Osteocyte (in vitro differentiated cells): ENCODE measurements around the gene POPDC2. TPM values are rescaled to one million over a fixed set of nuclear protein-coding genes. Genes with fewer than 3 reads are reported as not detected.

Experiments used
- DNase-seq: peaks from one replicate; pipeline ENCODE4 v3.0.0; 2021; ENCODE audit warnings: mixed read lengths; ENCODE audit not compliant: unreplicated experiment; ENCODE audit errors: extremely low spot score
- H3K27ac Mint-ChIP-seq: one replicate; pipeline ENCODE4 v1.8.0; 2021; ENCODE audit warnings: mild to moderate bottlenecking, mixed read lengths; ENCODE audit not compliant: unreplicated experiment
- H3K27me3 Mint-ChIP-seq: one replicate; pipeline ENCODE4 v1.8.0; 2021; ENCODE audit warnings: mixed read lengths; ENCODE audit not compliant: unreplicated experiment
- H3K36me3 Mint-ChIP-seq: one replicate; pipeline ENCODE4 v1.8.0; 2021; ENCODE audit warnings: mixed read lengths; ENCODE audit not compliant: unreplicated experiment
- H3K4me1 Mint-ChIP-seq: one replicate; pipeline ENCODE4 v1.8.0; 2021; ENCODE audit warnings: mixed read lengths; ENCODE audit not compliant: unreplicated experiment
- H3K4me3 Mint-ChIP-seq: one replicate; pipeline ENCODE4 v1.8.0; 2021; ENCODE audit warnings: mild to moderate bottlenecking, moderate library complexity, mixed read lengths; ENCODE audit not compliant: unreplicated experiment
- H3K9me3 Mint-ChIP-seq: one replicate; pipeline ENCODE4 v1.8.0; 2021; ENCODE audit warnings: mixed read lengths; ENCODE audit not compliant: unreplicated experiment
- total RNA-seq: library from RNA; stranded (reverse); gene quantifications from 2 replicates; pipeline ENCODE4 v1.2.1, GENCODE V29; 2021
- TF ChIP-seq, protein P1 (sequence below): fragments of 200-600 bp; sonication (generic); IDR thresholded peaks from 2 replicates; pipeline ENCODE4 v1.5.0; 2021; ENCODE audit warnings: antibody characterized with exemption, mild to moderate bottlenecking, moderate library complexity

POPDC2 gene
- total RNA-seq, 1 donor from 2014 or later, result 2.4 TPM

DNA sequence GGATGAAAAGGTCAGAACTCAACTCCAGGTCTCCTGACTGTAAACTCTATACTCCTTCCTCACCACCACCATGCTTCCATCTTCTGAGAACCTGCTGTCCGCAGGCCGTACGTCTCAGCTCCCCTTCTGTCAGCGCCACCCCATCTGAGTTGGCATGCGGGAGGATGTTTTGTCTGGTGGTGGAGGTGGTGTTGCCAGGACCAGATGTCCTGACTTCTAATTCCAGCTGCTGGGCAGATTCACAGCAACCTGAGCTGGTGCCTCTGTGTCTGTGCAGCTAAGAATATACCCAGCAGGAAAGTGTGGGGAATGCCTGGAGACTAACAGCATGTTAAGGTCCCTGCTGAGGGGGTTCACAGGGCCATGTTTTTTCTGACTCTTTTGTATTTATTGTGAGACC, 39.5 kb downstream of the POPDC2 start:
- Mint-ChIP-seq H3K4me3 (no peak overlapping the region), H3K4me1 (peaks cover 5% of the 10 kb centered on the region), H3K36me3 (no peaks in the 10 kb centered on the region), H3K27ac (no peak overlapping the region), H3K27me3 (peaks cover 4% of the 10 kb centered on the region), H3K9me3 (no peaks in the 10 kb centered on the region)
- TF ChIP-seq, protein P1, sequence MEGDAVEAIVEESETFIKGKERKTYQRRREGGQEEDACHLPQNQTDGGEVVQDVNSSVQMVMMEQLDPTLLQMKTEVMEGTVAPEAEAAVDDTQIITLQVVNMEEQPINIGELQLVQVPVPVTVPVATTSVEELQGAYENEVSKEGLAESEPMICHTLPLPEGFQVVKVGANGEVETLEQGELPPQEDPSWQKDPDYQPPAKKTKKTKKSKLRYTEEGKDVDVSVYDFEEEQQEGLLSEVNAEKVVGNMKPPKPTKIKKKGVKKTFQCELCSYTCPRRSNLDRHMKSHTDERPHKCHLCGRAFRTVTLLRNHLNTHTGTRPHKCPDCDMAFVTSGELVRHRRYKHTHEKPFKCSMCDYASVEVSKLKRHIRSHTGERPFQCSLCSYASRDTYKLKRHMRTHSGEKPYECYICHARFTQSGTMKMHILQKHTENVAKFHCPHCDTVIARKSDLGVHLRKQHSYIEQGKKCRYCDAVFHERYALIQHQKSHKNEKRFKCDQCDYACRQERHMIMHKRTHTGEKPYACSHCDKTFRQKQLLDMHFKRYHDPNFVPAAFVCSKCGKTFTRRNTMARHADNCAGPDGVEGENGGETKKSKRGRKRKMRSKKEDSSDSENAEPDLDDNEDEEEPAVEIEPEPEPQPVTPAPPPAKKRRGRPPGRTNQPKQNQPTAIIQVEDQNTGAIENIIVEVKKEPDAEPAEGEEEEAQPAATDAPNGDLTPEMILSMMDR, result no peak
- no peak for DNase-seq

DNA sequence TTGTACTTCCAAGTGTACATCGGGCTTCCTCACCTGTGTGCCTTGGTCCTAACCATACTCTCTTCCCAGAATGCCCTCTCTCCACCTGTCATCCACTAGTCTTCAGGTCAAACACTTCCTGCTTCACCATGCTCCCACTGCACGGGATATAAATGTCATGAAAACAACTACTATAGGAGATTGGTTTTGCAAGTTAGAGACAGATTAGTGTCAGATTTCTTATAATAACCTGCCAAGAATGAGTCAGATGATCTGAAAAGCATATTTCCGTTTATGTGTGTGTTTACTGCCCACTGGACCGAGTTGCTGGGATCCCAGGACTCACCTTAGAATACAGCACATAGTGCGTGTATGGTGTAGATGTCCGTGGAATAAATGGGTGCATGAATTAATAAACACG, 41.3 kb downstream of the POPDC2 start:
- Mint-ChIP-seq H3K27me3 (peaks cover 4% of the 10 kb centered on the region), H3K9me3 (no peaks in the 10 kb centered on the region), H3K36me3 (no peaks in the 10 kb centered on the region), H3K4me3 (no peak overlapping the region), H3K27ac (no peak overlapping the region), H3K4me1 (no peaks in the 10 kb centered on the region)
- DNase-seq, result no peak
- TF ChIP-seq, protein P1, result no peak

DNA sequence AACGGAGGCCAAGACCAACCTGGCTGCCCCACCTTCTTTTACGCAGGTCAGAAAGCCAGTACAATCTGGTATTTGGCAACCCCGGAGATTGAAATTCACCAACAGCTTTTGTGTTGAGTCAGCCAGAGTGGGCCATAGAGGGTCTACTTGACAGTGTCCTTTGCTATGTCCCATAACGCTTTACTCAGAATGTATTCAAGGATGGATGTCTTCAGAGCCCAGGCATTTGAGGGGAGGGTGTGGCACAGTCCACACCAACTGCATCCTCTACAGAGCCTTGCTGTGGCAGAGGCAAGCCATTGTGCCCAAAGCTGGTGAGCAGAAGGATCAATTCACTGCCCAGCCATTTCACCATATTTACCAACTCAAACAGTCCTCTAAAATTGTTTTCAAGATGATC, 44.3 kb downstream of the POPDC2 start:
- H3K4me1 Mint-ChIP-seq, result no peaks in the 10 kb centered on the region
- TF ChIP-seq, protein P1, result no peak
- H3K36me3 Mint-ChIP-seq, result peaks cover 3% of the 10 kb centered on the region
- H3K27me3 Mint-ChIP-seq, result peaks cover 10% of the 10 kb centered on the region
- H3K9me3 Mint-ChIP-seq, result no peaks in the 10 kb centered on the region
- H3K27ac Mint-ChIP-seq, result no peak overlapping the region
- no peak overlapping the region for H3K4me3 Mint-ChIP-seq
- DNase-seq, result no peak

DNA sequence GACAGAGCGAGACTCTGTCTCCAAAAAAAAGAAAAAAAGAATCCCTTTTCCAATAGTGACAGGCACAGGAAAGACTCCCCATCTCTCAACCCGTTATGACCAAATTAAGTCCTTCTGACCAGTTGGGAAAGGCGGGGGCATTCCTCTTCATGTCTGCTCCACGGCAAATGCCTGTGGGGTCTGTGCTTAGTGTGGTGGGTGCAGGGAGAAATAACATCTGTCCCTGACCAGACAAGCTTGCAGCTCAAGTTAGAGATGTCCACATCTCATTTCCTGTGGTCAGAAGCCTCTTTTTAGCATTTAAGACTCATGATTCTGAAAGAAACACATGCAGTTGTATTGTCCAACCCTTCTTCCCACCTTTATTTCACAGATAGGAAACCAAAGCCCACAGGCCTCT, 46.5 kb downstream of the POPDC2 start:
- TF ChIP-seq, protein P1, result no peak

DNA sequence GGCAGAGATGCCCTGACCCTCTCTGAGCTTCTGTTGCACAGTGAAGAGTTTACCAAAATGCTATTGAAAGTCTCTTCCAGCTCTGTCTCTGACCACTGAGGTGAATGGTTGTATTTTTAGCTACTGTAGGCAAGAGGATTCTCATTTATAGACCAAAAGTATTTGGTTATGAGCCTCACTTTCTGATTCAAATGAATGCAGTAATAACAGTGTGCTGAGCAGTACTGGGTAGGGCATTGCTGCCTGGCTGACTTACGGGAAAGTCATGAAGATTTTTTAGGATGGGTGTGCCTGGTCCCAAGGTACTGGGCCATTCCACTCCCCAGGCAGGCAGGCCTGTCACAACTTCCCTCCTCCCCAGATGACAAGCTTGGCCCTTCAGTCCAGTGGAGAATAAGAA, 47.2 kb downstream of the POPDC2 start:
- TF ChIP-seq, protein P1, result no peak
- DNase-seq, result no peak
- no peaks in the 10 kb centered on the region for H3K9me3 Mint-ChIP-seq

More for the DNA sequence above, 46.5 kb downstream of the POPDC2 start:
- H3K4me1 Mint-ChIP-seq, result no peaks in the 10 kb centered on the region
- no peak for DNase-seq
- peaks cover 3% of the 10 kb centered on the region for H3K36me3 Mint-ChIP-seq
- peaks cover 24% of the 10 kb centered on the region for H3K27me3 Mint-ChIP-seq
- H3K27ac Mint-ChIP-seq, result no peak overlapping the region
- no peaks in the 10 kb centered on the region for H3K9me3 Mint-ChIP-seq
- no peak overlapping the region for H3K4me3 Mint-ChIP-seq

More for the DNA sequence above, 47.2 kb downstream of the POPDC2 start:
- Mint-ChIP-seq H3K4me3 (no peak overlapping the region), H3K4me1 (no peaks in the 10 kb centered on the region), H3K36me3 (peaks cover 3% of the 10 kb centered on the region), H3K27me3 (peaks cover 30% of the 10 kb centered on the region), H3K27ac (no peak overlapping the region)
